Endodermal cell (in vitro differentiated cells): Measurements from ENCODE around the gene ARL5C. TPM values are rescaled to one million over a fixed set of nuclear protein-coding genes. Genes with fewer than 3 reads are reported as not detected.

Source experiments
- DNase-seq: peaks from one replicate; pipeline ENCODE4 v3.0.0-alpha.2; 2017
- H3K27ac ChIP-seq: 2 replicates; pipeline ENCODE4 v1.5.1; 2013; ENCODE audit warnings: mild to moderate bottlenecking, low read depth, low read length, moderate library complexity
- H3K27me3 ChIP-seq: 2 replicates; pipeline ENCODE4 v1.6.1; 2013; ENCODE audit warnings: mild to moderate bottlenecking, low read length, moderate library complexity; ENCODE audit not compliant: insufficient read depth, control insufficient read depth, poor library complexity, severe bottlenecking
- H3K36me3 ChIP-seq: 2 replicates; pipeline ENCODE4 v1.7.0; 2013; ENCODE audit warnings: mild to moderate bottlenecking, low read length, moderate library complexity; ENCODE audit not compliant: control insufficient read depth, insufficient read depth
- H3K4me1 ChIP-seq: one replicate; pipeline ENCODE4 v1.7.0; 2013; ENCODE audit warnings: low read length; ENCODE audit not compliant: control insufficient read depth, insufficient read depth
- H3K4me3 ChIP-seq: 2 replicates; pipeline ENCODE4 v1.5.1; 2013; ENCODE audit warnings: mild to moderate bottlenecking, low read length, moderate library complexity
- H3K9ac ChIP-seq: 2 replicates; pipeline ENCODE4 v1.6.1; 2013; ENCODE audit warnings: mild to moderate bottlenecking, low read length, moderate library complexity; ENCODE audit not compliant: poor library complexity, severe bottlenecking; ENCODE audit errors: extremely low read depth
- H3K9me3 ChIP-seq: 2 replicates; pipeline ENCODE4 v1.6.1; 2013; ENCODE audit warnings: mild to moderate bottlenecking, low read length, moderate library complexity; ENCODE audit not compliant: control insufficient read depth
- H3K27ac Mint-ChIP-seq: 2 replicates; pipeline ENCODE4 v1.8.0; 2020; ENCODE audit warnings: mixed read lengths
- H3K27me3 Mint-ChIP-seq: 2 replicates; pipeline ENCODE4 v1.8.0; 2021; ENCODE audit warnings: mild to moderate bottlenecking, mixed read lengths; ENCODE audit not compliant: insufficient read depth
- H3K36me3 Mint-ChIP-seq: 2 replicates; pipeline ENCODE4 v1.8.0; 2020; ENCODE audit warnings: low read depth, mixed read lengths
- H3K4me1 Mint-ChIP-seq: 2 replicates; pipeline ENCODE4 v1.8.0; 2020; ENCODE audit warnings: mixed read lengths
- H3K4me3 Mint-ChIP-seq: 2 replicates; pipeline ENCODE4 v1.8.0; 2020; ENCODE audit warnings: mild to moderate bottlenecking, moderate library complexity, mixed read lengths
- H3K9me3 Mint-ChIP-seq: 2 replicates; pipeline ENCODE4 v1.8.0; 2020; ENCODE audit warnings: mild to moderate bottlenecking, mixed read lengths
- CTCF ChIP-seq: fragments of 200-600 bp; sonication (generic); conservative IDR thresholded peaks from 2 replicates; pipeline ENCODE4 v1.5.0; 2021; ENCODE audit warnings: antibody characterized with exemption, mild to moderate bottlenecking
- WGBS, 2 experiments: methylation state at CpG; one replicate each; pipeline versions ENCODE4 v1.1.5 to v1.1.7; 2013; ENCODE audit warnings: missing lambda C conversion rate in 2 of 2, mixed read lengths in 1 of 2; ENCODE audit not compliant: insufficient coverage in 1 of 2, insufficient read length in 1 of 2; 5-methylcytosine and 5-hydroxymethylcytosine counted together
- total RNA-seq, 2 donors: library from RNA; stranded (reverse); fragmentation: NEBNext Ultra II Directional in 1 of 2; extraction: Animal tissue kit (Norgen Biotek cat#: 25700) in 1 of 2; gene quantifications; 2 replicates in 1 of 2; 3 replicates in 1 of 2; pipeline ENCODE4 v1.2.1, GENCODE V29; 2021

ARL5C gene
- total RNA-seq, 2 donors from 2014 or later: not detected

- Mint-ChIP-seq H3K9me3 (peaks cover 7% of the 10 kb centered on the region), H3K36me3 (no peaks in the 10 kb centered on the region), H3K4me3 (peak overlapping the region; percentile 77), H3K4me1 (peaks cover 4% of the 10 kb centered on the region), H3K27me3 (peaks cover 50% of the 10 kb centered on the region), H3K27ac (no peak overlapping the region)
- TF ChIP-seq CTCF: peak; percentile 88
- Histone ChIP-seq H3K4me1 (no peaks in the 10 kb centered on the region), H3K9me3 (no peaks in the 10 kb centered on the region), H3K9ac (no peak overlapping the region), H3K36me3 (no peaks in the 10 kb centered on the region), H3K4me3 (peak overlapping the region; percentile 87), H3K27ac (no peak overlapping the region), H3K27me3 (peaks cover 24% of the 10 kb centered on the region)
- WGBS, 2 experiments: 4 to 5% methylated on average over 15 of the region's 15 CpGs
- DNase-seq: peak; percentile 99
These were observed 1.3 kb downstream of the ARL5C start for GRCh38 chr17:39164675-39165143.

- H3K4me1 Mint-ChIP-seq: peaks cover 4% of the 10 kb centered on the region
- TF ChIP-seq CTCF: no peak
- H3K27me3 ChIP-seq: peaks cover 22% of the 10 kb centered on the region
- H3K27me3 Mint-ChIP-seq: peaks cover 34% of the 10 kb centered on the region
- no peak overlapping the region for H3K9ac ChIP-seq
- H3K4me1 ChIP-seq: no peaks in the 10 kb centered on the region
- H3K27ac Mint-ChIP-seq: no peak overlapping the region
- 83 to 88% methylated on average over 1 to 2 of the region's 2 CpGs for WGBS, 2 experiments
- H3K4me3 Mint-ChIP-seq: no peak overlapping the region
- no peaks in the 10 kb centered on the region for H3K36me3 Mint-ChIP-seq
- no peak for DNase-seq
- H3K9me3 ChIP-seq: no peaks in the 10 kb centered on the region
- H3K9me3 Mint-ChIP-seq: no peaks in the 10 kb centered on the region
- H3K36me3 ChIP-seq: no peaks in the 10 kb centered on the region
- no peak overlapping the region for H3K4me3 ChIP-seq
- no peak overlapping the region for H3K27ac ChIP-seq
These were observed 4.0 kb downstream of the ARL5C start for GRCh38 chr17:39161962-39162361.

- no peak overlapping the region for H3K27ac Mint-ChIP-seq
- no peaks in the 10 kb centered on the region for H3K36me3 Mint-ChIP-seq
- no peaks in the 10 kb centered on the region for H3K9me3 Mint-ChIP-seq
- Histone ChIP-seq H3K36me3 (no peaks in the 10 kb centered on the region), H3K4me1 (no peaks in the 10 kb centered on the region), H3K9me3 (no peaks in the 10 kb centered on the region), H3K9ac (no peak overlapping the region), H3K27me3 (no peaks in the 10 kb centered on the region), H3K4me3 (no peak overlapping the region), H3K27ac (no peak overlapping the region)
- H3K4me1 Mint-ChIP-seq: no peaks in the 10 kb centered on the region
- no peak overlapping the region for H3K4me3 Mint-ChIP-seq
- WGBS, 2 experiments: 94 to 100% methylated on average over 1 to 2 of the region's 2 CpGs
- peaks cover 9% of the 10 kb centered on the region for H3K27me3 Mint-ChIP-seq
- TF ChIP-seq CTCF: no peak
- DNase-seq: no peak
These were observed 7.3 kb downstream of the ARL5C start for GRCh38 chr17:39158623-39159022.
